RKO (cell line): ENCODE results near the gene PTPRO.
"Not testable (repeated sequence)": the region's sequence is repeated elsewhere in the genome, so short reads cannot be mapped to it uniquely, and the experiment has no call there.

Experiments used
- DNase-seq: peaks from one replicate; pipeline ENCODE4 v3.0.0-alpha.2; 2016; ENCODE audit warnings: low spot score

The PTPRO gene

GRCh38 chr12:15602051-15602672 lies 279.9 kb downstream of the PTPRO start:
- DNase-seq = no peak

GRCh38 chr12:15603474-15604085 lies 281.3 kb downstream of the PTPRO start:
- no peak for DNase-seq

- no peak for DNase-seq
Observed at GRCh38 chr12:15605881-15606590, 283.7 kb downstream of the PTPRO start.

GRCh38 chr12:15608406-15608805 lies 286.1 kb downstream of the PTPRO start:
- no peak for DNase-seq

- no peak for DNase-seq
Observed at GRCh38 chr12:15608941-15609340, 286.6 kb downstream of the PTPRO start.

- DNase-seq = no peak
Observed at GRCh38 chr12:15613981-15614380, 291.7 kb downstream of the PTPRO start.

- not testable (repeated sequence) for DNase-seq
Observed at GRCh38 chr12:15616495-15616894, 294.2 kb downstream of the PTPRO start.

GRCh38 chr12:15620741-15621539 lies 298.6 kb downstream of the PTPRO start:
- no peak for DNase-seq

GRCh38 chr12:15625075-15625474 lies 302.8 kb downstream of the PTPRO start:
- DNase-seq = no peak

- DNase-seq = no peak
Observed at GRCh38 chr12:15627995-15628945, 306.0 kb downstream of the PTPRO start.

- no peak for DNase-seq
Observed at GRCh38 chr12:15629108-15629507, 306.8 kb downstream of the PTPRO start.

- no peak for DNase-seq
Observed at GRCh38 chr12:15629761-15630160, 307.5 kb downstream of the PTPRO start.

- no peak for DNase-seq
Observed at GRCh38 chr12:15631007-15631715, 308.9 kb downstream of the PTPRO start.

GRCh38 chr12:15632708-15633107 lies 310.4 kb downstream of the PTPRO start:
- DNase-seq = no peak

GRCh38 chr12:15633201-15633600 lies 310.9 kb downstream of the PTPRO start:
- no peak for DNase-seq

GRCh38 chr12:15634010-15634683 lies 311.8 kb downstream of the PTPRO start:
- DNase-seq = no peak

GRCh38 chr12:15636060-15636890 lies 314.0 kb downstream of the PTPRO start:
- DNase-seq = no peak

GRCh38 chr12:15638231-15638630 lies 315.9 kb downstream of the PTPRO start:
- no peak for DNase-seq

- no peak for DNase-seq
Observed at GRCh38 chr12:15644700-15645099, 322.4 kb downstream of the PTPRO start.
